SU-DHL-6 (cell line): Measurements from ENCODE around the gene TENT4B.

Experiments
- H2AFZ ChIP-seq: fragments of 200-600 bp; sonication (generic); 2 replicates; pipeline ENCODE4 v1.6.1; 2014; ENCODE audit warnings: low read depth, mild to moderate bottlenecking, moderate library complexity, mixed read lengths, antibody characterized with exemption, low read length; ENCODE audit not compliant: severe bottlenecking
- H3F3A ChIP-seq: fragments of 200-600 bp; shearing (Covaris generic); 2 replicates; pipeline ENCODE4 v1.6.0; 2016; ENCODE audit warnings: antibody characterized with exemption, mild to moderate bottlenecking; ENCODE audit not compliant: insufficient read depth
- H3K27ac ChIP-seq: fragments of 200-600 bp; sonication (generic); 2 replicates; pipeline ENCODE4 v1.5.1; 2016; ENCODE audit warnings: low read depth, mild to moderate bottlenecking, low read length, moderate library complexity, mixed read lengths
- H3K27me3 ChIP-seq: fragments of 200-600 bp; sonication (generic), shearing (Covaris generic); 2 replicates; pipeline ENCODE4 v1.6.0; 2014; ENCODE audit warnings: mild to moderate bottlenecking, low read length
- H3K36me3 ChIP-seq: fragments of 200-600 bp; sonication (generic); 2 replicates; pipeline ENCODE4 v1.6.1; 2014; ENCODE audit warnings: mild to moderate bottlenecking, low read length, mixed read lengths
- H3K4me2 ChIP-seq: fragments of 300-600, 200-600 bp; shearing (Covaris generic), sonication (generic); 2 replicates; pipeline ENCODE4 v1.6.0; 2014; ENCODE audit warnings: low read length, low read depth, mild to moderate bottlenecking; ENCODE audit not compliant: poor library complexity, severe bottlenecking
- H3K4me3 ChIP-seq: fragments of 200-600 bp; sonication (generic); 2 replicates; pipeline ENCODE4 v1.5.1; 2014; ENCODE audit warnings: antibody characterized with exemption, low read length, mild to moderate bottlenecking, mixed read lengths; ENCODE audit not compliant: insufficient read depth, poor library complexity, severe bottlenecking
- H3K79me2 ChIP-seq: fragments of 200-600 bp; sonication (generic); 2 replicates; pipeline ENCODE4 v1.6.1; 2014; ENCODE audit warnings: mild to moderate bottlenecking, low read length, moderate library complexity; ENCODE audit not compliant: insufficient read depth
- H3K9ac ChIP-seq: fragments of 200-600 bp; sonication (generic); 2 replicates; pipeline ENCODE4 v1.7.0; 2014; ENCODE audit warnings: mild to moderate bottlenecking, low read length
- H3K9me2 ChIP-seq: fragments of 200-600 bp; sonication (generic); replicated peaks from 2 replicates; pipeline ENCODE4 v1.6.1; 2014; ENCODE audit warnings: low read length; ENCODE audit not compliant: insufficient read depth
- H3K9me3 ChIP-seq: fragments of 200-600 bp; sonication (generic); 2 replicates; pipeline ENCODE4 v1.6.1; 2014; ENCODE audit warnings: low read length, mixed read lengths; ENCODE audit not compliant: insufficient read depth
- H4K20me1 ChIP-seq: fragments of 200-600 bp; sonication (generic); 2 replicates; pipeline ENCODE4 v1.6.1; 2014; ENCODE audit warnings: low read depth, mild to moderate bottlenecking, antibody characterized with exemption, low read length, moderate library complexity, mixed read lengths
- EZH2phosphoT487 ChIP-seq: fragments of 200-600 bp; sonication (generic), shearing (Covaris generic); conservative IDR thresholded peaks from 2 replicates; pipeline ENCODE4 v1.6.1; 2018; ENCODE audit warnings: mild to moderate bottlenecking, antibody characterized with exemption, low read length, moderate library complexity, mixed read lengths
- TF ChIP-seq, protein P1 (sequence below): fragments of 200-600 bp; sonication (generic); IDR thresholded peaks from one replicate; pipeline ENCODE4 v1.5.1; 2017; ENCODE audit warnings: antibody characterized with exemption, mild to moderate bottlenecking, low read length, moderate library complexity; ENCODE audit not compliant: insufficient read depth, poor library complexity, severe bottlenecking

The TENT4B gene

DNA sequence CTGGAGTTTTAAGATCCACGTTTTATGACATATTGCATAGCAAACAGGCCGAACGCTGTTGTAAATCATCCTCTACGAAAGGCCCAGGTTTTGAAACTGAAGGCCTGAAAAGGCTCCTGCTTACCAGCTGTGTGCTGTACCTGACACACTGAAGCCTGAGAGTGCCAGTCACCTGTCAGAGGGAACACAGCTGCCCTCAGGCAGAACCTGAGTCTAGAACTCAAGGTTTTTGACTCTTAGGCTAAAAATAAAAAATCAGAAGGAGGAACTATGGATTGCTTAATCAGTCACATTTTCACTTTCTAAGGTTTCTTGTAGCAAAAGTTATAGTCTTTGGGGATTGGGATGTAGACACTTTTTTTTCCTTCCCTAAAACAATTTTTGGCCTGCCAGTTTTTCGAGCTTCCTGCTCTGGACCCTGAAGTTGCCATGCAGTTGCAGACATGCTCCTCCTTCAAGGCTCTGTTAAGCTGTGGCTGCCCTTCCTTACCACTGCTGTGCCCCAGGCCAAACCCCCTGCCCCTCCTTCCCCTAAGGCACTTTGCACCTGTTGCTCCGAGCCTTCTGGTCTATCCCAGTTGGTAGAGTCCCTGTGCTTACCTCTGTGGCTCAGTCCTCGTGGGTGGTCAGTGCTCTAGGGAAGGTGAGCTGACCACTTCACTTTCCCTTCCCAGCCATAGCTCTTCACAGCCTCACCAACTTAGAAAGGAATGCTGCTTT lies 56.6 kb downstream of the TENT4B start:
- H3K9ac ChIP-seq = no peak overlapping the region
- H3F3A ChIP-seq = peaks cover 4% of the 10 kb centered on the region; the same call in 1 of the 2 replicates
- no peaks in the 10 kb centered on the region for H3K9me2 ChIP-seq
- no peak overlapping the region for H3K4me3 ChIP-seq
- no peak overlapping the region for H3K4me2 ChIP-seq
- no peaks in the 10 kb centered on the region for H4K20me1 ChIP-seq
- no peak overlapping the region for H3K27ac ChIP-seq
- H2AFZ ChIP-seq = no peak overlapping the region
- H3K27me3 ChIP-seq = no peaks in the 10 kb centered on the region
- no peak for TF ChIP-seq EZH2phosphoT487
- TF ChIP-seq, protein P1, sequence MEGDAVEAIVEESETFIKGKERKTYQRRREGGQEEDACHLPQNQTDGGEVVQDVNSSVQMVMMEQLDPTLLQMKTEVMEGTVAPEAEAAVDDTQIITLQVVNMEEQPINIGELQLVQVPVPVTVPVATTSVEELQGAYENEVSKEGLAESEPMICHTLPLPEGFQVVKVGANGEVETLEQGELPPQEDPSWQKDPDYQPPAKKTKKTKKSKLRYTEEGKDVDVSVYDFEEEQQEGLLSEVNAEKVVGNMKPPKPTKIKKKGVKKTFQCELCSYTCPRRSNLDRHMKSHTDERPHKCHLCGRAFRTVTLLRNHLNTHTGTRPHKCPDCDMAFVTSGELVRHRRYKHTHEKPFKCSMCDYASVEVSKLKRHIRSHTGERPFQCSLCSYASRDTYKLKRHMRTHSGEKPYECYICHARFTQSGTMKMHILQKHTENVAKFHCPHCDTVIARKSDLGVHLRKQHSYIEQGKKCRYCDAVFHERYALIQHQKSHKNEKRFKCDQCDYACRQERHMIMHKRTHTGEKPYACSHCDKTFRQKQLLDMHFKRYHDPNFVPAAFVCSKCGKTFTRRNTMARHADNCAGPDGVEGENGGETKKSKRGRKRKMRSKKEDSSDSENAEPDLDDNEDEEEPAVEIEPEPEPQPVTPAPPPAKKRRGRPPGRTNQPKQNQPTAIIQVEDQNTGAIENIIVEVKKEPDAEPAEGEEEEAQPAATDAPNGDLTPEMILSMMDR = no peak
- no peaks in the 10 kb centered on the region for H3K9me3 ChIP-seq
- H3K79me2 ChIP-seq = no peaks in the 10 kb centered on the region
- H3K36me3 ChIP-seq = no peaks in the 10 kb centered on the region; the same call in 1 of the 2 replicates

GRCh38 chr16:50210266-50211038 lies 57.3 kb downstream of the TENT4B start:
- no peaks in the 10 kb centered on the region for H4K20me1 ChIP-seq
- H3K36me3 ChIP-seq = peaks cover 2% of the 10 kb centered on the region; the same call in 1 of the 2 replicates
- no peak overlapping the region for H2AFZ ChIP-seq
- no peak overlapping the region for H3K9ac ChIP-seq
- H3K79me2 ChIP-seq = no peaks in the 10 kb centered on the region
- no peak for TF ChIP-seq EZH2phosphoT487
- TF ChIP-seq, protein P1 = peak; percentile 42
- H3K27ac ChIP-seq = no peak overlapping the region
- no peaks in the 10 kb centered on the region for H3K27me3 ChIP-seq
- no peaks in the 10 kb centered on the region for H3K9me2 ChIP-seq
- H3K4me2 ChIP-seq = no peak overlapping the region
- no peaks in the 10 kb centered on the region for H3K9me3 ChIP-seq
- peaks cover 4% of the 10 kb centered on the region; the same call in 1 of the 2 replicates for H3F3A ChIP-seq
- H3K4me3 ChIP-seq = no peak overlapping the region

GRCh38 chr16:50213939-50214519 lies 60.9 kb downstream of the TENT4B start:
- no peak overlapping the region for H3K4me3 ChIP-seq
- no peaks in the 10 kb centered on the region for H3K27me3 ChIP-seq
- peaks cover 4% of the 10 kb centered on the region; the same call in 1 of the 2 replicates for H3K36me3 ChIP-seq
- H3K79me2 ChIP-seq = no peaks in the 10 kb centered on the region
- H3K4me2 ChIP-seq = no peak overlapping the region
- H2AFZ ChIP-seq = no peak overlapping the region
- H3K27ac ChIP-seq = no peak overlapping the region
- H4K20me1 ChIP-seq = no peaks in the 10 kb centered on the region
- H3K9me3 ChIP-seq = no peaks in the 10 kb centered on the region
- TF ChIP-seq EZH2phosphoT487 = no peak
- TF ChIP-seq, protein P1 = peak; percentile 54
- no peak overlapping the region for H3K9ac ChIP-seq
- H3K9me2 ChIP-seq = no peaks in the 10 kb centered on the region
- H3F3A ChIP-seq = peaks cover 4% of the 10 kb centered on the region; the same call in 1 of the 2 replicates
